HUES48 (cell line): ENCODE data around the gene PTPRN2.

ENCODE experiments used
- H3K27ac ChIP-seq: one replicate; pipeline ENCODE4 v1.7.0; 2013; ENCODE audit warnings: low read depth, low read length, inconsistent platforms
- H3K27me3 ChIP-seq: 2 replicates; pipeline ENCODE4 v1.6.1; 2013; ENCODE audit warnings: mild to moderate bottlenecking, low read length; ENCODE audit not compliant: control insufficient read depth, insufficient read depth
- H3K36me3 ChIP-seq: 2 replicates; pipeline ENCODE4 v1.6.1; 2013; ENCODE audit warnings: low read length; ENCODE audit not compliant: control insufficient read depth, insufficient read depth
- H3K4me1 ChIP-seq: 2 replicates; pipeline ENCODE4 v1.6.1; 2013; ENCODE audit warnings: mild to moderate bottlenecking, low read length; ENCODE audit not compliant: control insufficient read depth, insufficient read depth
- H3K4me3 ChIP-seq: 2 replicates; pipeline ENCODE4 v1.5.1; 2013; ENCODE audit warnings: mild to moderate bottlenecking, low read depth, low read length
- H3K9ac ChIP-seq: 2 replicates; pipeline ENCODE4 v1.6.1; 2013; ENCODE audit warnings: mild to moderate bottlenecking, low read depth, low read length, moderate library complexity
- H3K9me3 ChIP-seq: 2 replicates; pipeline ENCODE4 v1.6.1; 2013; ENCODE audit warnings: low read length; ENCODE audit not compliant: control insufficient read depth, insufficient read depth

The PTPRN2 gene

DNA sequence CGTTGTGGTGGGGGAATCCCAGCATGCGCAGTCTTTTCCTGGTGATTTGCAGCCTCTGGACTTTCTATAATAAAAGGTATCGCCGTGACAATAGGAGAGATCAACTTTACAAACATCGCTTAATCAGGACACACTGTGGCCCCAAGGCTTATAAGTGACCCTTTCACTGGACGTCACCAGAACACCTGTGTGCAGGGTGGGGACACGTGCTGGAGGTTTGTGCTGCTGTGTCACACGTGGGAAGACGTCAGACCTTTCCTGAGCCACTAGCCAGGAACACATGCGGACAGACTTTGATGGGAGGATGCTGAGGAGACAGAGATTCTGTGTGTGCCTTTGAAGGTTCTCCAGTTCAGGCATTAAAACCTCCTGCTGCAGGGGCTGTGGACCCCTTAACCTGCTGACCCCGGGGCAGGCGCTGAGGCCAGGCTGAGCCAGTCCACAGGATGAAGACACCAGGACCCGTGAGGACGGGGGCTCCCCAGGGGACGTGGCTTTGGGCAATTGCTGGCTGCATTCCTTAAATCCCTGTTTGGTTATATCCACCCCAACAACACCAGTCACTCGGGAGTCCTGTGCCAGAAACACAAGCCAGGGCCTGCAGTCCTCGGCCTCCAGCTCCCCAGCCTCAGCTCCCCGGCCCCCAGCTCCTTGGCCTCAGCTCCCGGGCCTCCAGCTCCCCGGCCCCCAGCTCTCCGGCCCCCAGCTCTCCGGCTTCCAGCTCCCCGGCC, 183.4 kb downstream of the PTPRN2 start:
- Histone ChIP-seq H3K4me3 (no peak overlapping the region), H3K27me3 (no peaks in the 10 kb centered on the region), H3K9me3 (no peaks in the 10 kb centered on the region), H3K4me1 (no peaks in the 10 kb centered on the region), H3K9ac (no peak overlapping the region), H3K27ac (no peak overlapping the region), H3K36me3 (no peaks in the 10 kb centered on the region)

DNA sequence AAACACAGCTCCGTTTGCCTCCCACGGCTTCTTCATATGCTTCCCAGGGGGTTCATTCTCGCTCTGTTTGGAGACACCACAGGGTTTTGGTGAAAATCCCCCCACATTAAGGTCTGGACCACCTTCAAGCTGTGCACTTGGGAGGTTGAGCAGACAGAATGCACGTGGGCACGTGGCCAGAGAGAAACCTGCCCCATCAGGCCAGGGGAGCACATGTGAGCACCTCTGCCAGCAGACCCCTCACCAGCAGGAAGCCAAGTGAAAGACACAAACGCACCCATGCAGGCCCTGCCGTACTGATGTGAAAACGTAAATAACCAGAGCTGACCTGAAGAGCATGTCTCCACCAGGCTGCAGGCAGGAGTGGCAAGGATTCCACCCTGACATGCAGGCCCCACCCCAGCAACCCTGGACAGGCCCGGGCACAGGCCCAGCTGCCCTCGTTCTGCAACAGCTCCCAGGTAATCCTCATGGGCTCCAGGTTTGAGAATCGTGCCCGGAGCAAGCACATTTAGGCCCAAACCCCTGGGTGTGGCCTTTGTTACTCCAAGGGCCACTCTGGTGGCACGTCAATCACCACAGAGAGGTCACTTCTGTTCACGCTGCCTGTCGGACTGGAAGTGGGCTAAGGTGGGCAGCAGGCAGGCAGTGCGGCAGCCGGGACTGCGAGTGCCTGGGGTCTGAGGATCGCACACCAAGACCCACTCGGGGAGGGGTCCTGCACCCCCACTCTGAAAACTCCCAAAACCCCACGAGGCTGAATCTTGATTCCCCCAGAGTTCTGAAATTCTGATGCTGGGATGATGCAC, 184.4 kb downstream of the PTPRN2 start:
- no peaks in the 10 kb centered on the region for H3K36me3 ChIP-seq
- no peak overlapping the region for H3K27ac ChIP-seq
- no peak overlapping the region for H3K9ac ChIP-seq
- H3K9me3 ChIP-seq = no peaks in the 10 kb centered on the region
- no peak overlapping the region for H3K4me3 ChIP-seq
- H3K27me3 ChIP-seq = no peaks in the 10 kb centered on the region
- H3K4me1 ChIP-seq = no peaks in the 10 kb centered on the region

GRCh38 chr7:158402471-158402870, 185.2 kb downstream of the PTPRN2 start:
- no peaks in the 10 kb centered on the region for H3K27me3 ChIP-seq
- H3K27ac ChIP-seq = no peak overlapping the region
- H3K9me3 ChIP-seq = no peaks in the 10 kb centered on the region
- no peak overlapping the region for H3K9ac ChIP-seq
- no peaks in the 10 kb centered on the region for H3K36me3 ChIP-seq
- no peaks in the 10 kb centered on the region for H3K4me1 ChIP-seq
- H3K4me3 ChIP-seq = no peak overlapping the region

- Histone ChIP-seq H3K36me3 (no peaks in the 10 kb centered on the region), H3K27ac (no peak overlapping the region), H3K4me1 (no peaks in the 10 kb centered on the region), H3K27me3 (no peaks in the 10 kb centered on the region), H3K9me3 (no peaks in the 10 kb centered on the region), H3K4me3 (no peak overlapping the region), H3K9ac (no peak overlapping the region)
These were observed 185.8 kb downstream of the PTPRN2 start for GRCh38 chr7:158401826-158402225.

GRCh38 chr7:158401295-158401694, 186.3 kb downstream of the PTPRN2 start:
- Histone ChIP-seq H3K9ac (no peak overlapping the region), H3K27me3 (no peaks in the 10 kb centered on the region), H3K27ac (no peak overlapping the region), H3K36me3 (no peaks in the 10 kb centered on the region), H3K9me3 (no peaks in the 10 kb centered on the region), H3K4me3 (no peak overlapping the region), H3K4me1 (no peaks in the 10 kb centered on the region)

- Histone ChIP-seq H3K4me3 (no peak overlapping the region), H3K9me3 (no peaks in the 10 kb centered on the region), H3K36me3 (no peaks in the 10 kb centered on the region), H3K4me1 (no peaks in the 10 kb centered on the region), H3K27ac (no peak overlapping the region), H3K27me3 (no peaks in the 10 kb centered on the region), H3K9ac (no peak overlapping the region)
These were observed 186.9 kb downstream of the PTPRN2 start for GRCh38 chr7:158400601-158401225.

DNA sequence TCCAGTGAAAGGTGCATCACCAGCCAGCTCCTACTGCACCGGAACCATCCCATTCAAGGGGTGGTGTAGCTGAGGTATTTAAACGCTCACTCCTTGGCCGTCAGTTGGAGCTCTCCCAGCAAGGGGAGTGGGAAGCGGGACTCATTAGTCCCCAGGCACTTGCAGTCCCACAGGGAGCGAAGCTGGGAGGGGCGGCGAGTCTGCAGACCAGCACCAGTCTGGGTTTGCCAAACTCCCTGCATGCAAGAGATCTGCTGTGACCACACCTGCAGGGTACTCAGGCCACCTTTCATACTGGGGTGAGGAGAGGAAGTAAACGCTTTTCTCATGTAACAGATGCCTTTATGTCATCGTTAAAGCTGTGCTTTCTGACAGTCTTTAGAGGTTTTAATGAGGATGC, 187.9 kb downstream of the PTPRN2 start:
- H3K4me1 ChIP-seq = no peaks in the 10 kb centered on the region
- H3K9ac ChIP-seq = no peak overlapping the region
- H3K4me3 ChIP-seq = no peak overlapping the region
- H3K36me3 ChIP-seq = no peaks in the 10 kb centered on the region
- no peak overlapping the region for H3K27ac ChIP-seq
- H3K9me3 ChIP-seq = no peaks in the 10 kb centered on the region
- H3K27me3 ChIP-seq = no peaks in the 10 kb centered on the region

GRCh38 chr7:158398750-158399149, 188.9 kb downstream of the PTPRN2 start:
- H3K4me3 ChIP-seq = no peak overlapping the region
- no peak overlapping the region for H3K9ac ChIP-seq
- no peaks in the 10 kb centered on the region for H3K36me3 ChIP-seq
- H3K27me3 ChIP-seq = no peaks in the 10 kb centered on the region
- no peaks in the 10 kb centered on the region for H3K4me1 ChIP-seq
- no peak overlapping the region for H3K27ac ChIP-seq
- H3K9me3 ChIP-seq = no peaks in the 10 kb centered on the region

- Histone ChIP-seq H3K9me3 (no peaks in the 10 kb centered on the region), H3K27ac (no peak overlapping the region), H3K4me1 (no peaks in the 10 kb centered on the region), H3K27me3 (no peaks in the 10 kb centered on the region), H3K36me3 (no peaks in the 10 kb centered on the region), H3K9ac (no peak overlapping the region), H3K4me3 (no peak overlapping the region)
These were observed 189.7 kb downstream of the PTPRN2 start for GRCh38 chr7:158397885-158398284.

DNA sequence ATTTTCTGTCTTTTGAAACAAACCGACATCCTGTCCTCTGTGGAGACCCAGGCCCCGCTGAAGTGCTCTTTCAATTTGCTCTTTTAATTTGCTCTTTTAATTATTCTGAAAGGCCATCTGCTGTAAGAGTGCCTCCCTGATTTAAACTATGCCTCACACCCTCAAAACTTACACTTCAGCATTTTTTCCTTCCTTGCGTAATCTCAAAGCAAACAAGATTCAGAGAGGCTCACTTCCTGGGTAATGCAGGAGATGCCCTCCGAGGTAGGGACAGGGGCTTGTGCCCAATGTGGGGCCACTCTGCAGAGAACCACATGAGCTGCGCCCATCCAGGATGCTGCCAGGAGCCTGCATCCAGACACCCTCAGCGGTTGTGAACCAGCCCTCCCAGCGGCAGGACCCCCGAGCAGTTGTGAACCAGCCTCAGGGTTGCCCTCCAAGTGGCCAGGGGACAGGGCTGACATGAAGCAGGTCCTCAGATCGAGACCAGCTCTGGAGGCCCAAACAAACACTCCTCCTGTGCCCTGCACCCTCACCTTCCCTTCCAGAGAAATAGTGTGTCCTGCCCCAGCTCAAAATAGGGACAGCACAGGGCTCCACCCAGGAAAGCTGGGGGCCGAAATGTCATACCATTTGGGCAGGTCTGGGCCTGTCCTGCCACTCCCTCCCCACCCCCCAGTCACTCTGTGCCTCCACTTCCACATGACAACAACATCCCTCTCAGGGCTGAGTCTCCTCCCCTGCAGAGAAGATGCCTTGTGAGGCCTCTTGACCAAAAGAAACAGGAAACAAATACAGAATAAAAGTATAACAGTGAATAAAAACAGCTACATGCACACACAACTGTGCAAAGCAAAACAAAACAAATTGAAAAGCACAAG, 190.4 kb downstream of the PTPRN2 start:
- H3K4me3 ChIP-seq = no peak overlapping the region
- H3K9me3 ChIP-seq = no peaks in the 10 kb centered on the region
- no peaks in the 10 kb centered on the region for H3K36me3 ChIP-seq
- no peak overlapping the region for H3K27ac ChIP-seq
- no peaks in the 10 kb centered on the region for H3K4me1 ChIP-seq
- no peak overlapping the region for H3K9ac ChIP-seq
- H3K27me3 ChIP-seq = no peaks in the 10 kb centered on the region
